Activated CD4-positive, CD25-positive, alpha-beta regulatory T cell treated with anti-CD3 and anti-CD28 coated beads, Interleukin-2, amount 50 U/mL, for 24 hours (primary cell): ENCODE measurements around the gene OR2AG1.

Experiments used
- ATAC-seq, 2 donors: fragments of 150-1000 bp; cut with Tn5 transposase; one replicate each; pipeline ENCODE4 v1.10.0; 2021; ENCODE audit warnings: mild to moderate bottlenecking in 1 of 2, moderate library complexity in 1 of 2

Gene OR2AG1

GRCh38 chr11:6782720-6783119 lies at the start of gene OR2AG1:
OR2AG1 (plus strand) TSS chr11:6783020; CDS start chr11:6785038, 2,018 bp downstream.
- ATAC-seq: no peak

- ATAC-seq: peak; percentile 58 to 64
These were observed 49.2 kb upstream of the OR2AG1 start for GRCh38 chr11:6733326-6734275.

- ATAC-seq: peak in 1 of 2 donors; percentile 6
These were observed 48.2 kb upstream of the OR2AG1 start for GRCh38 chr11:6734616-6735015.

- peak; percentile 12 to 53 for ATAC-seq
These were observed 47.5 kb upstream of the OR2AG1 start for GRCh38 chr11:6735306-6735705.

GRCh38 chr11:6736495-6737121 lies 46.2 kb upstream of the OR2AG1 start:
- peak; percentile 42 to 66 for ATAC-seq

- ATAC-seq: peak; percentile 39 to 42
These were observed 44.9 kb upstream of the OR2AG1 start for GRCh38 chr11:6737872-6738466.

- ATAC-seq: no peak
These were observed 44.2 kb upstream of the OR2AG1 start for GRCh38 chr11:6738590-6738989.

GRCh38 chr11:6742260-6742659 lies 40.6 kb upstream of the OR2AG1 start:
- no peak for ATAC-seq

- ATAC-seq: no peak
These were observed 37.8 kb upstream of the OR2AG1 start for GRCh38 chr11:6745018-6745417.

- no peak for ATAC-seq
These were observed 37.3 kb upstream of the OR2AG1 start for GRCh38 chr11:6745465-6746015.

- peak; percentile 74 to 77 for ATAC-seq
These were observed 36.7 kb upstream of the OR2AG1 start for GRCh38 chr11:6746086-6746618.

GRCh38 chr11:6746626-6747025 lies 36.2 kb upstream of the OR2AG1 start:
- peak; percentile 23 to 44 for ATAC-seq

- no peak for ATAC-seq
These were observed 35.6 kb upstream of the OR2AG1 start for GRCh38 chr11:6747097-6747668.

- peak; percentile 50 to 54 for ATAC-seq
These were observed 27.4 kb upstream of the OR2AG1 start for GRCh38 chr11:6755303-6755952.

GRCh38 chr11:6755953-6756347 lies 26.9 kb upstream of the OR2AG1 start:
- no peak for ATAC-seq

GRCh38 chr11:6757373-6757967 lies 25.4 kb upstream of the OR2AG1 start:
- ATAC-seq: peak; percentile 76 to 81

- peak in 1 of 2 donors; percentile 28 for ATAC-seq
These were observed 10.6 kb upstream of the OR2AG1 start, which contains the start of gene OR2AG2 for GRCh38 chr11:6771926-6772893. OR2AG2 (minus strand) TSS chr11:6771976; CDS start chr11:6768957, 3,019 bp downstream.

GRCh38 chr11:6778518-6778917 lies 4.3 kb upstream of the OR2AG1 start:
- no peak for ATAC-seq

- no peak for ATAC-seq
These were observed 2.0 kb upstream of the OR2AG1 start for GRCh38 chr11:6780829-6781228.

GRCh38 chr11:6790546-6790945 lies 7.7 kb downstream of the OR2AG1 start:
- no peak for ATAC-seq
